Bronchial epithelial cell (primary cell): Measurements from ENCODE around the gene PTPN14. TPM values are rescaled to one million over a fixed set of nuclear protein-coding genes. Genes with fewer than 3 reads are reported as not detected.

Source experiments
- DNase-seq: peaks from one replicate; pipeline ENCODE4 v3.0.0-alpha.2; 2010; ENCODE audit warnings: low read depth
- FAIRE-seq: peaks from 2 replicates; lab custom pipeline; 2011; peaks lifted over from hg19 to GRCh38; lab: Jason Lieb, UNC
- H3K27me3 ChIP-seq: 2 replicates; pipeline ENCODE4 v1.5.1; 2011; ENCODE audit warnings: low read length; ENCODE audit not compliant: control insufficient read depth, insufficient read depth
- H3K36me3 ChIP-seq: 2 replicates; pipeline ENCODE4 v1.5.1; 2011; ENCODE audit warnings: low read length; ENCODE audit not compliant: control insufficient read depth, insufficient read depth
- H3K4me3 ChIP-seq: 2 replicates; pipeline ENCODE4 v1.5.1; 2011; ENCODE audit warnings: mild to moderate bottlenecking, low read depth, low read length, control low read depth
- CTCF ChIP-seq: IDR thresholded peaks from 2 replicates; pipeline ENCODE4 v1.5.1; 2011; ENCODE audit warnings: mild to moderate bottlenecking, moderate library complexity, low read length, control low read depth, inconsistent platforms; ENCODE audit not compliant: insufficient read depth, severe bottlenecking
- total RNA-seq: library from RNA; depleted of rRNA; stranded (reverse); fragments of >200 nt; gene quantifications from 2 replicates; pipeline ENCODE4 v1.2.1, GENCODE V29; 2014

PTPN14 gene
- total RNA-seq, 1 donor from 2014 or later, result 28.4 TPM

GRCh38 chr1:214300149-214300780 is 251.1 kb downstream of the PTPN14 start:
- H3K27me3 ChIP-seq, result no peaks in the 10 kb centered on the region
- no peak overlapping the region for H3K4me3 ChIP-seq
- no peak for TF ChIP-seq CTCF
- FAIRE-seq (no peak), DNase-seq (no peak)
- H3K36me3 ChIP-seq, result no peaks in the 10 kb centered on the region

Other genes with a start within 250 kb of the PTPN14 start
- 0.53 and 1.7 TPM in 2 replicates for gene CENPF, start 51.6 kb upstream of the PTPN14 start, total RNA-seq